ENCODE data around the gene HMMR. TPM values are rescaled to one million over a fixed set of nuclear protein-coding genes. Genes with fewer than 3 reads are reported as not detected.

The HMMR gene
- total and polyA plus RNA-seq, 7 donors, result 0.14 to 1.4 (median 0.49) TPM

- H3K36me3 ChIP-seq (ENCODE audit: insufficient read depth in 1 of 2, low read depth in 1 of 2), result no peaks in the 10 kb centered on the region
- no peaks in the 10 kb centered on the region for H3K9me3 ChIP-seq
- H3K4me3 ChIP-seq, result peak overlapping the region; percentile 88
- WGBS, 3 donors, result 42 to 50% (median 48%) methylated on average over 8 of the region's 8 CpGs
- intact Hi-C loops (cut with DNase I), result no loop called here
- peak overlapping the region; percentile 99 for H3K27ac ChIP-seq
- H3K27me3 ChIP-seq (ENCODE audit: insufficient read depth in 3 of 3, low read length in 2 of 3), result no peaks in the 10 kb centered on the region
- TF ChIP-seq, protein P1, sequence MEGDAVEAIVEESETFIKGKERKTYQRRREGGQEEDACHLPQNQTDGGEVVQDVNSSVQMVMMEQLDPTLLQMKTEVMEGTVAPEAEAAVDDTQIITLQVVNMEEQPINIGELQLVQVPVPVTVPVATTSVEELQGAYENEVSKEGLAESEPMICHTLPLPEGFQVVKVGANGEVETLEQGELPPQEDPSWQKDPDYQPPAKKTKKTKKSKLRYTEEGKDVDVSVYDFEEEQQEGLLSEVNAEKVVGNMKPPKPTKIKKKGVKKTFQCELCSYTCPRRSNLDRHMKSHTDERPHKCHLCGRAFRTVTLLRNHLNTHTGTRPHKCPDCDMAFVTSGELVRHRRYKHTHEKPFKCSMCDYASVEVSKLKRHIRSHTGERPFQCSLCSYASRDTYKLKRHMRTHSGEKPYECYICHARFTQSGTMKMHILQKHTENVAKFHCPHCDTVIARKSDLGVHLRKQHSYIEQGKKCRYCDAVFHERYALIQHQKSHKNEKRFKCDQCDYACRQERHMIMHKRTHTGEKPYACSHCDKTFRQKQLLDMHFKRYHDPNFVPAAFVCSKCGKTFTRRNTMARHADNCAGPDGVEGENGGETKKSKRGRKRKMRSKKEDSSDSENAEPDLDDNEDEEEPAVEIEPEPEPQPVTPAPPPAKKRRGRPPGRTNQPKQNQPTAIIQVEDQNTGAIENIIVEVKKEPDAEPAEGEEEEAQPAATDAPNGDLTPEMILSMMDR (IDR thresholded peaks at IDR 0.05), result no peak
- no peak for ATAC-seq
- no peak for DNase-seq
- H3K4me1 ChIP-seq, result peaks cover 10% of the 10 kb centered on the region
These were observed 42.1 kb downstream of the HMMR start for GRCh38 chr5:163502521-163502920.

DNA sequence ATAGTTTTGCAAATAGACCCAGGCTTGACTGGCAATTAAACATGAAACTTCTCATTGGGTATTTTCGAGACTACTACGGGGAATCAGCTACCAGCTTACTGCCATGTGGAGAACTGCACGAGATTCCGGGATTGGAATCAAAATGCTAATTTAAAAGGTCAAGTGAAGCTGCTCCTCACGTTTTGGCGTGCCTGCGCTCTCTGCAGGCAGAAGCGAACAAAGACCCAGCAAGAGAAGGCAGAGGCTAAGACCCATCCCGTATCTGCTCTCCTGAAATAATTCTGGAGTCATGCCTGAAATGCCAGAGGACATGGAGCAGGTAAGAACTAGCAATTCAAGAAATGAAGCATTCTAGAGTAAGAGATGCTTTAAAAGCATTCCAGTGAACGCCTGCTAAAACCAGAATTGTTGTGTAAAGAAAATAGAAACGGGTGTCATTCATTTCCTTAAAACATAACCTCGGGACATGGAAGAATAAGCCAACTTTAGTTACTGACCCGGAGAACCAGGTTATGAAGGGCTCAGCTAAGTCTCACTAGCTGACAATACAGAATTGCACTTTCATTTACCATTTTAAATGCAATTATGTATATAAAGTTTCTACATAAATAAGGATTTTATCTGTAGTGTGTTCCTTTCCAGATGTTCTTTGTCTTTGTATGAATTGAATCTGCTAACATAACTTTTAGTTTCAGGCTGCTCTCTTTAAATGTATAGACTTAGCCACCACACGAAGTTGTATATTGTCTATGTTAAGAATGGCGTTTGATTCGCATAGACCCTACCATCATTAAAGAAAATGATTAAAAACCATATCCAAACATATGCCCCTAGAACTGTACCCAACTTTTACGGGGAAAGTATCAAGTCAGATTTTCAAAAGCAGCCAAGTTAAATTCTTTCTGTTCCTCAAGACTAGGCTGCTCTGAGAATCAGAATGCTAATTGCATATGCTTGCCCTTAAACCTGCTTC lies 43.0 kb downstream of the HMMR start:
- Histone ChIP-seq H3K36me3 (ENCODE audit: insufficient read depth in 1 of 2, low read depth in 1 of 2) (no peaks in the 10 kb centered on the region), H3K4me1 (peaks cover 19% of the 10 kb centered on the region), H3K27me3 (ENCODE audit: insufficient read depth in 3 of 3, low read length in 2 of 3) (no peaks in the 10 kb centered on the region), H3K27ac (peak overlapping the region; percentile 99), H3K9me3 (no peaks in the 10 kb centered on the region), H3K4me3 (peak overlapping the region; percentile 88)
- ATAC-seq, result peak in 2 of 4 donors; percentile 27 to 34
- peak; percentile 64 to 69 for DNase-seq
- TF ChIP-seq, protein P1 (IDR thresholded peaks at IDR 0.05), result peak; percentile 18
- WGBS, 3 donors, result 1 to 2% (median 1%) methylated on average over 17 of the region's 17 CpGs
- intact Hi-C loops (cut with DNase I), result loop anchor here (1.0 to 2.0 kb wide), 3 partner anchors 41 to 65 kb away; partner anchors contain the start of genes HMMR (in 1 of the 2) and NUDCD2 (in 1 of the 2)

DNA sequence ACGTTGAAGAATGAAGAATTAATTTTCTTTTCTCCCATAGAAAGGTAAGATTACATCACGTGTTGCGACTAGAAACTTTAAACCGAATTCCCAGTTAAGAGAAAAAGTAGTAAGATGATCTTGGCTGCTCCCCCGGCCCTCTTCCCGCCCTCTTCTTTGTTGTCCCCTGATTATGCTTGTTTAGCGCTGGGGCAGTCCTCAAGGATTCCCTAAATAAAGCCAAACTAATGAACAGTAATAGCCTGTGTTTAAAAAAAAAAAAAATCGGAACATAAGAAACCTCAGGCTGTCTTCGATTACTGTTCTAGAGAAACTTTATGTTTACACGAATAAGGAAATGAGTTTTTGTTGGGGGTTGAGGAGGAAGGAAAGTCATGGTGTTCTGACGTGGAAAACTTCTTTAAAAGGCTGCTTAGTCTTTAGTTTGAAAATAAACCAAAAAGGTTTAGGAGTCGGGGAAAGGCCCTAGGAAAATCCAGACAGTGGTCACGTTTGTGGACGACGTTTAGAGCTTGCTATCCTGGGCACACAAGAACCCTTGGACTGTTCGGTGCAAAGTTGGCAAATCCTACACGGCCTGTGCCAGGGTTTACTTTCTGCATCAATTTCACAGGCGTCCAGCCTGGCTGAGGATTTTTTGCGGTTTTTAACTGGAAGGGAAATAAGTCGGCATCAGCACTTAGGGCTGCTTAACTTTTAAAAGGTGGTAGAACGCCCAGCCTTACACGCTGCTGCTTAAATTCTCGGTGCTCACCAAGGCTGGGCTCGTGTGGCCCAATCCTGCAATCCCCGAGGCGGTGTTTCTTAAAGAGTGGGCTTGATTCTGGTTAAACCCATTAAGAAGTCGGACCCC lies 43.9 kb downstream of the HMMR start:
- H3K9me3 ChIP-seq, result no peaks in the 10 kb centered on the region
- peak overlapping the region; percentile 99 for H3K27ac ChIP-seq
- H3K27me3 ChIP-seq (ENCODE audit: insufficient read depth in 3 of 3, low read length in 2 of 3), result no peaks in the 10 kb centered on the region
- intact Hi-C loops (cut with DNase I), result loop anchor here (1.0 to 2.0 kb wide), 3 partner anchors 42 to 66 kb away; partner anchors contain the start of genes HMMR (in 1 of the 2) and NUDCD2 (in 1 of the 2)
- peak overlapping the region; percentile 88 for H3K4me3 ChIP-seq
- DNase-seq, result peak; percentile 35 to 57
- TF ChIP-seq, protein P1 (IDR thresholded peaks at IDR 0.05), result no peak
- 0 to 1% (median 1%) methylated on average over 27 of the region's 27 CpGs for WGBS, 3 donors
- H3K36me3 ChIP-seq (ENCODE audit: insufficient read depth in 1 of 2, low read depth in 1 of 2), result no peaks in the 10 kb centered on the region
- peaks cover 27% of the 10 kb centered on the region for H3K4me1 ChIP-seq
- ATAC-seq, result peak; percentile 24 to 47 (median 36)

GRCh38 chr5:163505049-163505367 lies 44.6 kb downstream of the HMMR start:
- peaks cover 34% of the 10 kb centered on the region for H3K4me1 ChIP-seq
- no peak for DNase-seq
- H3K36me3 ChIP-seq (ENCODE audit: insufficient read depth in 1 of 2, low read depth in 1 of 2), result no peaks in the 10 kb centered on the region
- WGBS, 3 donors, result 0 to 1% (median 0%) methylated on average over 7 of the region's 7 CpGs
- H3K27me3 ChIP-seq (ENCODE audit: insufficient read depth in 3 of 3, low read length in 2 of 3), result no peaks in the 10 kb centered on the region
- no peaks in the 10 kb centered on the region for H3K9me3 ChIP-seq
- ATAC-seq, result peak in 3 of 4 donors; percentile 1 to 7 (median 1)
- H3K27ac ChIP-seq, result peak overlapping the region; percentile 99
- intact Hi-C loops (cut with DNase I), result loop anchor here (2.0 kb wide), 2 partner anchors 42 to 44 kb away; partner anchors contain the start of genes HMMR (in 1 of the 2) and NUDCD2 (in 1 of the 2)
- TF ChIP-seq, protein P1 (IDR thresholded peaks at IDR 0.05), result no peak
- H3K4me3 ChIP-seq, result peak overlapping the region; percentile 88
